HL-60 (cell line): ENCODE measurements around the gene DTL.
A peak's percentile ranks its signal among the peaks of the same experiment; 100 is the strongest.

Experiments
- DNase-seq, 2 experiments: peaks; one replicate each; pipeline ENCODE4 v3.0.0-alpha.2; 2010 to 2020; ENCODE audit warnings: low read depth in 1 of 2, low spot score in 1 of 2
- H3K27ac ChIP-seq: fragments of 250-450 bp; sonication (Bioruptor Pico); replicated peaks from 2 replicates; pipeline ENCODE4 v1.5.1; 2020; ENCODE audit warnings: mild to moderate bottlenecking, moderate library complexity
- H3K27me3 ChIP-seq: fragments of 250-450 bp; sonication (Bioruptor Pico); 2 replicates; pipeline ENCODE4 v1.5.1; 2021; ENCODE audit warnings: mild to moderate bottlenecking, moderate library complexity; ENCODE audit not compliant: insufficient read depth, poor library complexity, severe bottlenecking
- H3K4me3 ChIP-seq: replicated peaks from 2 replicates; pipeline ENCODE4 v1.5.1; 2011; ENCODE audit warnings: mild to moderate bottlenecking, control low read depth, low read length; ENCODE audit not compliant: insufficient read depth
- GABPA ChIP-seq: IDR thresholded peaks from 2 replicates; pipeline ENCODE4 v1.6.1; 2012; ENCODE audit warnings: low read depth
- POLR2AphosphoS5 ChIP-seq: IDR thresholded peaks from 2 replicates; pipeline ENCODE4 v1.6.1; 2012; ENCODE audit warnings: low read depth
- SPI1 ChIP-seq: IDR thresholded peaks from 2 replicates; pipeline ENCODE4 v1.6.1; 2012; ENCODE audit warnings: low read depth, mild to moderate bottlenecking, borderline replicate concordance
- TF ChIP-seq, protein P1 (sequence below): IDR thresholded peaks from one replicate; pipeline ENCODE4 v1.5.1; 2011; ENCODE audit warnings: low read length, control low read depth, inconsistent platforms; ENCODE audit not compliant: insufficient read depth
- TF ChIP-seq, protein P2 (sequence below): IDR thresholded peaks from 2 replicates; pipeline ENCODE4 v1.6.1; 2012; ENCODE audit warnings: low read depth; ENCODE audit not compliant: insufficient replicate concordance

DTL gene

DNA sequence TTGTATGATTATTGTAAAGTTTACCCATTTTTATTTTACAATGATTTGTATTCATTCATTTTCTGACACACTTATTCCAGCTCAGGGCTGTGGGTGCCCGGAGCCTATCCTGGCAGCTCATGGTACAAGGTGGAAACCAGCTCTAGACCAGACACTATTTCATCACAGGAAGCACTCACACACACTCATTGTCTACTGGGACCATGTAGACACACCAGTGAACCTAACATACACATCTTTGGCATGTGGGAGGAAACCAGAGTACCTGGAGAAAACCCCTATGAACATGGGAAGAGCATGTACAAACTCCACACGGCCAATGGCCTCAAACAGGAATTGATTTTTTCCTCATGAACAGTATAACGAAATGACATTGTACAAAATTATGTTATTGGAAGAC is 2.4 kb downstream of the DTL start:
- H3K27me3 ChIP-seq: no peaks in the 10 kb centered on the region
- H3K27ac ChIP-seq: no peak overlapping the region
- peak; percentile 41 to 53 for DNase-seq
- 0 out of 2 replicates have a peak, but pooled peaks have one; percentile 25 for TF ChIP-seq POLR2AphosphoS5
- no peak for TF ChIP-seq GABPA
- H3K4me3 ChIP-seq: peak overlapping the region; percentile 79

DNA sequence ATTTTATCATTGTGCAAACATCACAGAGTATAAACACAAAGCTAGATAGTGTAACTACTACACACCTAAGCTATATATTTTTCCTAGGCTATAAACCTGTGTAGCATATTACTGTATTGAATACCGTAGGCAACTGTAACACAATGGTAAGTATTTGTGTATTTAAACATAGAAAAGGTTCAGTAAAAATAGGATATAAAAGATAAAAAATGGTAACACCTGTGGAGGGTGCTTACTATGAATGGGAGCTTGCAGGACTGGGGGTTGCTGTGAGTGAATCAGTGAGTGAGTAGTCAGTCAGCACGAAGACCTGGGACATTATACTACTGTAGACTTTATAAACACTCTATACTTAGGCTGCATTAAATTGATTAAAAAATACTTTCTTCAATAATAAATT is 4.1 kb downstream of the DTL start:
- H3K27ac ChIP-seq: no peak overlapping the region

DNA sequence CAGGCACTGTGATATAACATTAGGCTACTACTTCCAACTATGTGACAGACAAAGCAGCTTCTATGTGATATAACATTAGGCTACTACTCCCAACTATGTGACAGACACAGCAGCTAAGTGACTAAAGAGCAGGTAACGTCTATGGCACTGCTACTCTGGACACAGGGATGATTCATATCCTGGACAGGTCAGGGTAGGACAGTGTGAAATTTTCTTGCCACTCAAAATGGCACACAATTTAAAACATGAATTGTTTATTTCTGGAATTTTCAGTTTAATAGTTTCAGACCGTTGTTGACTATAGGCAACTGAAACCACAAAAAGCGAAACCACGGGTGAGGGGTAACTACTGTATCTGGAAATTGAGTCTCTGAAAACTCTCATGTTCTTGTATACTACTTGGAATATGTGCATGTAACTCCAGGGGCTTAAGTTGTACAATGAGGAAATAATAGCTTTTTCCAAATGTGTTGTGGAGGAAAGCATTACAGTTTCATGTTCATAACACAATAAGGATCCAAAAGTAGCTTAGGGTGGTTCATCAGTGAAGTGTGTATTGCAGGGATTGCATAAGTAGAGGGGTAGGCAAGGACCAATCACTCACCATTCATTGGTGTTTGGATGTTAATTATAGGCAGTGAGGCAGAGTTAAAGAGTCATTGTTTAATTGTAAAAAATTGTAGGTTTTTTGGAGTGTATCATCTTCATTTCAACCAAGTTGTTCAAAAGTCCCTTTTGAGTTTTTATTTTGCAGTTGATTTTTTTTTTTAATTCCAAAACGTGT is 5.3 kb downstream of the DTL start:
- TF ChIP-seq GABPA (no peak), SPI1 (no peak), POLR2AphosphoS5 (no peak)
- TF ChIP-seq, protein P1, sequence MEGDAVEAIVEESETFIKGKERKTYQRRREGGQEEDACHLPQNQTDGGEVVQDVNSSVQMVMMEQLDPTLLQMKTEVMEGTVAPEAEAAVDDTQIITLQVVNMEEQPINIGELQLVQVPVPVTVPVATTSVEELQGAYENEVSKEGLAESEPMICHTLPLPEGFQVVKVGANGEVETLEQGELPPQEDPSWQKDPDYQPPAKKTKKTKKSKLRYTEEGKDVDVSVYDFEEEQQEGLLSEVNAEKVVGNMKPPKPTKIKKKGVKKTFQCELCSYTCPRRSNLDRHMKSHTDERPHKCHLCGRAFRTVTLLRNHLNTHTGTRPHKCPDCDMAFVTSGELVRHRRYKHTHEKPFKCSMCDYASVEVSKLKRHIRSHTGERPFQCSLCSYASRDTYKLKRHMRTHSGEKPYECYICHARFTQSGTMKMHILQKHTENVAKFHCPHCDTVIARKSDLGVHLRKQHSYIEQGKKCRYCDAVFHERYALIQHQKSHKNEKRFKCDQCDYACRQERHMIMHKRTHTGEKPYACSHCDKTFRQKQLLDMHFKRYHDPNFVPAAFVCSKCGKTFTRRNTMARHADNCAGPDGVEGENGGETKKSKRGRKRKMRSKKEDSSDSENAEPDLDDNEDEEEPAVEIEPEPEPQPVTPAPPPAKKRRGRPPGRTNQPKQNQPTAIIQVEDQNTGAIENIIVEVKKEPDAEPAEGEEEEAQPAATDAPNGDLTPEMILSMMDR: no peak
- TF ChIP-seq, protein P2, sequence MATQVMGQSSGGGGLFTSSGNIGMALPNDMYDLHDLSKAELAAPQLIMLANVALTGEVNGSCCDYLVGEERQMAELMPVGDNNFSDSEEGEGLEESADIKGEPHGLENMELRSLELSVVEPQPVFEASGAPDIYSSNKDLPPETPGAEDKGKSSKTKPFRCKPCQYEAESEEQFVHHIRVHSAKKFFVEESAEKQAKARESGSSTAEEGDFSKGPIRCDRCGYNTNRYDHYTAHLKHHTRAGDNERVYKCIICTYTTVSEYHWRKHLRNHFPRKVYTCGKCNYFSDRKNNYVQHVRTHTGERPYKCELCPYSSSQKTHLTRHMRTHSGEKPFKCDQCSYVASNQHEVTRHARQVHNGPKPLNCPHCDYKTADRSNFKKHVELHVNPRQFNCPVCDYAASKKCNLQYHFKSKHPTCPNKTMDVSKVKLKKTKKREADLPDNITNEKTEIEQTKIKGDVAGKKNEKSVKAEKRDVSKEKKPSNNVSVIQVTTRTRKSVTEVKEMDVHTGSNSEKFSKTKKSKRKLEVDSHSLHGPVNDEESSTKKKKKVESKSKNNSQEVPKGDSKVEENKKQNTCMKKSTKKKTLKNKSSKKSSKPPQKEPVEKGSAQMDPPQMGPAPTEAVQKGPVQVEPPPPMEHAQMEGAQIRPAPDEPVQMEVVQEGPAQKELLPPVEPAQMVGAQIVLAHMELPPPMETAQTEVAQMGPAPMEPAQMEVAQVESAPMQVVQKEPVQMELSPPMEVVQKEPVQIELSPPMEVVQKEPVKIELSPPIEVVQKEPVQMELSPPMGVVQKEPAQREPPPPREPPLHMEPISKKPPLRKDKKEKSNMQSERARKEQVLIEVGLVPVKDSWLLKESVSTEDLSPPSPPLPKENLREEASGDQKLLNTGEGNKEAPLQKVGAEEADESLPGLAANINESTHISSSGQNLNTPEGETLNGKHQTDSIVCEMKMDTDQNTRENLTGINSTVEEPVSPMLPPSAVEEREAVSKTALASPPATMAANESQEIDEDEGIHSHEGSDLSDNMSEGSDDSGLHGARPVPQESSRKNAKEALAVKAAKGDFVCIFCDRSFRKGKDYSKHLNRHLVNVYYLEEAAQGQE: no peak
- no peak overlapping the region for H3K27ac ChIP-seq

More for the DNA sequence above, 4.1 kb downstream of the DTL start:
- Histone ChIP-seq H3K4me3 (no peak overlapping the region), H3K27me3 (no peaks in the 10 kb centered on the region)
- TF ChIP-seq, protein P1: no peak
- TF ChIP-seq, protein P2: no peak
- TF ChIP-seq SPI1: no peak
- TF ChIP-seq GABPA: no peak
- no peak for TF ChIP-seq POLR2AphosphoS5
- no peak for DNase-seq

DNA sequence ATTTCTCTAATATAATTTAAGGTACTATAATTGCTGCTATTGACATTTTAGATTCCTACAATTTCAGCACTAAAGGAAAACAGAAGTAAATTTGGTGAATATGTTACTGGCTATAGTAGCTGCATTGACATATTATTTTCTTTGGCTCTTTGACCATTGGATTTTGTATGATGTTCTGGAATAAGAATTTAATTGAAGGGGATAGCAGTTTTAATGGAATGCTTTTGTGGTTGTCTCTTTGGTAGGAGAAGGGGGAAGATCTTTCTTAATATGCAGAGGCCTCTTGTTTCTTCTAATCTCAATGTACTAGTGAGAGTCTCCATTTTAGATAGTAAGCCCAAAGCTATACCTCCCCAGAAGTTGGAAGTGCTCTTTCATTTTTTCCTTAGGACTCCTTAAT is 6.9 kb downstream of the DTL start:
- DNase-seq: no peak
- Histone ChIP-seq H3K4me3 (no peak overlapping the region), H3K27ac (no peak overlapping the region), H3K27me3 (no peaks in the 10 kb centered on the region)
- TF ChIP-seq SPI1 (no peak), GABPA (no peak)
- TF ChIP-seq, protein P2: no peak

More for the DNA sequence above, 5.3 kb downstream of the DTL start:
- no peak overlapping the region for H3K4me3 ChIP-seq
- DNase-seq: no peak
- H3K27me3 ChIP-seq: no peaks in the 10 kb centered on the region
